Measurements from ENCODE around the gene GRHPR.
"Not testable (repeated sequence)": the region's sequence is repeated elsewhere in the genome, so short reads cannot be mapped to it uniquely, and the experiment has no call there.

GRHPR gene

DNA sequence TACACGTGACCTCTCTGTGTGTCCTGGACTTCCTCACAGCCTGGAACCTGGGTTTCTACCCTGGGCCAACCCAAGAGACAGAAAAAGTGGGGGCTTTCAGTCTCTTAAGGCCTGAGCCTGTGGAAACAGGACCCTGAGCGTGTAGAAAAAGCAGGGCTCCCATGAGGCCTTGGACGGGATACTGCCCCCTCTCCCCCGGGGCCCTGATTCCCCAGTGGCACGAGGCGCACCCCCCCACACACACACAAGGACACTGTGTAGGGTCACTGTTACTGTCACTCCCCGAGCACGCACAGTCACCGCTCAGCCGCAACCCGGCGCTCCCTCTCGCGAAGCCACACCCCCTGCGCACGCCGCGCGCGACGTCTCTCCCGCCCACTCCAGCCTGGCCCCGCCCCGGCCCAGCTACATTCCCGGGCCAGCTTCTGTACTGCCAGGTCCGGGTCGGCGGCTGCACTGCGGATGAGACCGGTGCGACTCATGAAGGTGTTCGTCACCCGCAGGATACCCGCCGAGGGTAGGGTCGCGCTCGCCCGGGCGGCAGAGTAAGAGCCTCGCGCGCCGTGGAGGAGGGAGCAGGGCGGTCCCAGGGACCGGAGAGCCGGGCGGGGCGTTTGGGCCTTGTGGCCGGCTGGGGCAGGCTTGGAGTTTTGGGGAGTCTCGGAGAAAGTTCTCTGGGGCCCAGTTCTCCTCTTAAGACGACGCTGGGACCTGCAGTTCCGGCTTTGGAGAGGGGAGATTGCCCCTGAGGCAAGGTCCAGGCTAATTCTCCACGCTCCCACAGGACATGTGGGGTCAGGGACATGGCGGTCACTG, at the start of gene GRHPR:
GRHPR (plus strand) TSS at position 408 of the 816 bp plus-strand sequence; CDS start at position 463, 55 bp downstream.
- no peak for FAIRE-seq

DNA sequence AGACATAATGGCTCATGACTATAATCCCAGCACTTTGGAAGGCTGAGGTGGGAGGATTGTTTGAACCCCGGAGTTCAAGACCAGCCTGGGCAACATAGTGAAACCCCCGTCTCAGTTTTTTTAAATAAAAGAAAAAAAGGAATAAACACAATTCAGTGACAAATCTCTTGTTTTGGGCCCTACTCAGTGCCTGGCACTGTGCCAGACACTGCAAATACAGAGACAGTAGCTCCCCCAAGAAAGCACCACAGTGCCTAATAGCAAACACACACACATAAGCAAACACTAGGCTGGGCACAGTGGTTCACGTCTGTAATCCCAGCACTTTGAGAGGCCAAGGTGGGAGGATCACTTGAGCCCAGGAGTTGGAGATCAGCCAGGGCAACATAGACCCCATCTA, 49.7 kb upstream of the GRHPR start:
- FAIRE-seq = no peak

DNA sequence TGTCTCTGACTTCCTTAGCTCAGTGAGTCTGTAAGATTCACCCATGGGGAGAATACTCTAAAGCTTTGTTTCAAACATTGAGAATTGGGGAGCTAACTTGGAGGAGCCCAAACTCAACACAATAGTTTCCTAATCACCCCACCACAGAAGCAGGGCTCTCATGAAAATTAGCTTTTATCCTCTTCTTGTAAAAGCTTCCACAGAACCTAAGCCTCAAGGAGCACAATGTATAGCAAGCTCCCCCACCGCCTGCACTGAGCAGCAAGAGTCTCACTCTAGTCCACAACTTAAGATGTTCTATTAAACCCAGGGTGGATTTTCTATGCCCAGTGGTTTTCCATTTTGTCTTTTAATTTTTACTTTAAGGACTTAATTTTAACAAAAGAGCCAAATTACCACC, 48.9 kb upstream of the GRHPR start:
- no peak for FAIRE-seq

DNA sequence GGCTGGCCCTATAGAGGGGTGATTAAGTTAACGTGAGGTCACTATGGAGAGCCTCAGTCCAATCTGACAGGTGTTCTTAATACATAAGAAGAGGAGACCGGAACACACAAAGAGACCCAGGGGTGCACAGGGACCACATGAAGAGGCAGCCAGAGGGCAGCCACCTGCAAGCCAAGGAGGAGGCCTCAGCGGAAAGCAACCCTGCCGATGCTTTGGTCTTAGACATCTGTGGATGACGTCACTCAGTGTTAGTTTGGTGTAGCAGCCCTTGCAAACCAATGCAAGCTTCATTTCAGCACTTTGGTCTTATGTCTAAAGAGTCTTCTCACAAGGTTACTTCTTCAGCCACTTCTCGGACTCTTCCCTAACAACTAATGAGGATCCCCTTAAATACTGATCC, 47.6 kb upstream of the GRHPR start:
- no peak for FAIRE-seq

DNA sequence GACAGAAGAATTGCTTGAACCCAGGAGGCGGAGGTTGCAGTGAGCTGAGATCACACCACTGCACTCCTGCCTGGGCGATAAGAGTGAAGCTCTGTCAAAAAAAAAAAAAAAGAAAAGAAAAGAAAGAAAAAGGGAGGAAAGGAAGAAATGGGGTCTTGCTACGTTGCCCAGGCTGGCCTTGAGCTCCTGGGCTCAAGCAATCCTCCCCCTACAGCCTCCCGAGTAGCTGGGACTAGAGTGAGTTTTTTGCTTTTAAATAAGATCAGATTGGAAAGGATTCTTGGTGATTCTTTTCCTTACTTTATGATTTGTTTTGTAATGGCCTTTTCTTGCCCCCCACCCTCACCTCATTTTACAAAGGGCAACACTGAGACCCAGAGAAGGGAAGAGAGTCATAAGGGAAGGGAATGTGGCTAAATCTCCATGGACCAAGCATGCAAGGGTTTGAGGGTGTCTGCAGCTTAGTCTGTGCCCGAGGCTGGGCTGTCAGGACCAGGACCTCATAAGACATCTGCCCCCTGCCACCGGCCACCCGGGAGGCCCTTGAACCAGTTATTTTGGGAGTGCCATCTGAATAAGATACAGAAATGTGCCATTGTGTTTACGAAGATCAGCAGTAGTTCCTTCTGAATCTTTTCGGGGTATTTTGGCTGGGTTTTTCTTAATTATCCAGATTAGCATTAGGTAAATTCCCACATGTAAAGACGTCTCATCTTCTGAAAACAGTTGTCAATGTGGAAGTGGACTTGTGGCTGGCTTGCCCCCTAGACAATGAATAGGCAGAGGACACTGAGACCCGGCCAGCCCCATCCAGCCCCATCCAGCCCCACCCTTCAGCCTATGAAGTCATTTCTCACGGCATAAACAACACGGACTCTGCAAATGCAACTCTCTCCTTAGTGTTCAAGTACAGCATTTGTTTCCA, 44.5 kb upstream of the GRHPR start:
- FAIRE-seq = no peak

DNA sequence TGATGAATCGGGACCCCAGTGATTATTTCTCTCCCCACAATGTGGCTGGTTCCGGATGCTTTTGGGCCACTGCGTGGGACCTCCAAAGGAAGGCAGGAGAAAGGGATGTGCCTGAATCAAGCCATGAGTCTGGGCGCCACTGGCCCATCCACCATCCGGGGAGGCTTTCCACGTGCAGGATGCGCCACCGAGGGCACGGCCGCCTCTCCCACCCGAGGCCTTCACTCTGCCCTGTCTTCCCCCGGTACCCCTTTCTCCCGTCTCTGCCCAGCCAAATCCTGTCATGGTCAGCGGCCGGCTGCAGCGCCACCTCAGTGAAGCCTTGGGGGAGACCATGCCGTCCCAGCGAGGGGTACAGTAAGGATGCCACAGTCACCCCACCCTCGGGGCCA, 43.9 kb upstream of the GRHPR start:
- no peak for FAIRE-seq

DNA sequence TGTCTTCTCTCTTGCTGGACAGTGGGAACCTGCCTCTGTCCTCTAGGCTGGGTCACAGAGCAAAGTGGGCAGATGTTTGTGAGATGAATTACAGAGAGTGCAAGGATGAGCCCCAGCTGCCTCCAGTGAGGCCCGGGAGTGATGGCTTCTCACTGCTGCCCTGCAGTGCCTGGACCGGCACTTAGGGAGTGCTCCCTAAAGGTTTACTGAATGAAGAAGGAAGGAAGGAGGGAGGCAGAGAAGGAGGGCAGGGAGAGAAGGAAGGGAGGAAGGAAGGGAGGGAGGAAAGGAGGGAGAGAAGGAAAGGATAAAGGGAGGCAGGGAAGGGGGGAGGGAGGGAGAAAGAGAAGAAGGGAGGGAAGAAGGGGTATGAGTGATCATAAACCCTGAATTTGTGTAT, 42.7 kb upstream of the GRHPR start:
- FAIRE-seq = no peak

DNA sequence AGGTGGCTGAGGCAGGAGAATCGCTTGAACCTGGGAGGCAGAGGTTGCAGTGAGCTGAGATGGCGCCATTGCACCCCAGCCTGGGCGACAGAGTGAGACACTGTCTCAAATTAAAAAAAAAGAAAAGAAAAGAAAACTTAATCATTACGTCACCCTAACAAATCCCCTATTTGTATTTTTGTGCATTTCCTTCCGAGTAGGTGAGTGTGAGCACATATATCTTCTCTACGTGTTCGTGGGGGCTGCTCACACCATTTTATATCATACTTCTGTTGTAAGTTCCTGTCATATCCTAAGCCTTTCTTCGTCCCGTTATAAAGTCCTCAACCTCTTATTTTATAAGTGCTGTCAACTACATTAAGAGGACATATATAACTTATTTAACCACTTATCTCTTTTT, 41.9 kb upstream of the GRHPR start:
- FAIRE-seq = no peak

DNA sequence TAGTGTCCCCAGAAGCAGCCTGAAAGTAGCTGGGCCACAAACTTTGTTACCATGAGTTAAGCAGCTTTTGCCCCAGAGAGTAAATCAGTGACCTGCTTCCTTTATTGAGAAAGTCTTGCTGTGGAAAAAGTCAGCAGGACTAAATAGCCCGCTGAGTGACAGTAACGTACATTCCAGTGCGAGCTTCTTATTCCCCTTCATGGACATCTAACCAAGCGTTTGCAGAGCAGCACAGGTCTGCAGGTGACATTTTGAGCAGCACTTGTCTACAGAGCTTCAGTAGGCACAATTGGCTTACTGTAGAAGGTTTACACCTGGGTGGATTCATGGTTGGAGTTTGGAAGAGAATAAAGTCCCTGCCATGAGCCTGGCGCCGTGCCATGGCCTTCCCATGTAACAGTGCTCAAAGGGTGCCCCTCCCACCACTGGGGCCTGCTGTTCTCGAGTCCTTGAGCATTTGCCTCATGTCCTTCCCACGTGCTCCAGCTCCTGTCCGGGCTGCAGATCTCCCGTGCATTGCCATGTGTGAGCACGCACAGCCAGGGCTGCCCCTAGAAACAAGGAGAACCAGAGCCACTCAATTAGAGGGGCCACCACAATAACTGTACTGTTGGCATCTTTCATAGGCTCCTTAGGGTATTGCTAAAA, 41.3 kb upstream of the GRHPR start:
- no peak for FAIRE-seq

DNA sequence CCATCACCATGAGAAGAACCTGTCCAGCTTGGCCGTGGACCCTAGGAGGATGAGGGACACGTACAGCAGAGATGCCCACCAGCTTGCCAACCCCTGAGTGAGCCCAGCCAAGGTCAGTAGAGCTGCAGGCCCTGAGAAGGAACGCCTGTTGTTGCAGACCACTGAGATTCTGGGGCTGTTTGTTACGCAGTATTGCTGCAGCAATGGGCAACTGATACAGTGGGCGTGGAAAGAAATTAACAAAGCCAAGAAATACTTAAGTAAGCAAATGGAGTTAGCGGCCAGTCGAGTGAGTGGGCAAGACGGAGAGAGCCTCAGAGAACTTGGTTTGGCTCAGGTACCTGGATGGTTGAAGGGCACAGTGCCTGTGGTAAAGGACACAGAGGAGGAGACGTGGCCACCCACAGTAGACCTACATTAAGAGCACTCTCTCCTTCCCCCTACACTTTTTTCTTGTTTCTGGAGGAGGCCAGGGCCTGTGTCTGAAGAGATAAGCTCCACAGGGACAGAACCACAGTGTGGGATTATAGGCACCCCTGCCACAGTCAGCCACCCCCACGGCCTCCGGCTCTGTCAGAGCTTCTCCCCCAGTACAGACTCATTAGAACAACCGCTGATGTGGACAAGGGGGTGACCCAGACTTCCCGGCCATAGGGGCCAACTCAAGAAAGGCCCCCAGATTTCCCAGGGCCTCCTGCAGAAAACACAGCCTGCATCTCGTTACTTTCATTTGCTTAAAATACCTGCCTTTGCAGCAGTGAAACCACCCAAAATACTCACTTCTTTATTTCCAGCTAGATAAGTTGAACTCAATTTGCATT, 40.1 kb upstream of the GRHPR start:
- FAIRE-seq = no peak

DNA sequence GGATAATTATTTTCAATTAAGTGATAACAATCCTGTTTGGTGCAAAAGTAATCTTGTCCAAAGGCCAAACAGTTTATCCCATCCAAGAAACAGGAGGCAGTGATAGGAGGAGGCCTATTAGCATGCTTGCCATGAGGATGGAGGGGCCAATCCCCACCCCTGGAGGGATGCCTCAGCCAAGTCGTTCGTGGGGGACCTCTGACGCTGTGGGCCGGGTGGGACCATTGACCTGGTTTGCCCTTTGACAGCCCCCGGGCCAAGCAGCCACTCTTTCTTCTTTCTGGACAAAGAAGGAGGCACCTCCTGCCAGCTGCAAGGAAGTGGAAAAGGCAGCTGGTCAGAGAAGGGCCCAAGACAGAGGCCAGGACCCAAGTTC, 39.5 kb upstream of the GRHPR start:
- no peak for FAIRE-seq

DNA sequence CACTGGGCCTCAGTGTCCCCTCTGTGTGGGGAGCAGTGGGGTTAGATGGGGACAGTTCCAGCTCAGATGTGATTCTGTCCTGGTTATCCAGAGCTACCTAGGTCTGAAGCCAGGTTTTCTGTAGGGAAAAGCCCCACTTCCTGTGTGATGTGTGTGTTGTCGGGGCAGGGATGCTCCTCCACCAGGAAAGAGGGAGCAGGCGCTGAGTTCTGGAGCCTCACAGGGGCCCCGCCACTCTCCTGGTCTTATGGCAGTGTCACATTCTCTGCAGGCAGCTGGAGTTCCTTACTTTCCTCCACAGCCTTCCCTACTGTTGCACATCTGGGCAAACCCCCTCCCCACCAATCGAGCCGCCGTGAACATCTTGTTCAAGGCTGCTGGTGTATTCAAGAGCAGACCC, 39.1 kb upstream of the GRHPR start:
- no peak for FAIRE-seq

DNA sequence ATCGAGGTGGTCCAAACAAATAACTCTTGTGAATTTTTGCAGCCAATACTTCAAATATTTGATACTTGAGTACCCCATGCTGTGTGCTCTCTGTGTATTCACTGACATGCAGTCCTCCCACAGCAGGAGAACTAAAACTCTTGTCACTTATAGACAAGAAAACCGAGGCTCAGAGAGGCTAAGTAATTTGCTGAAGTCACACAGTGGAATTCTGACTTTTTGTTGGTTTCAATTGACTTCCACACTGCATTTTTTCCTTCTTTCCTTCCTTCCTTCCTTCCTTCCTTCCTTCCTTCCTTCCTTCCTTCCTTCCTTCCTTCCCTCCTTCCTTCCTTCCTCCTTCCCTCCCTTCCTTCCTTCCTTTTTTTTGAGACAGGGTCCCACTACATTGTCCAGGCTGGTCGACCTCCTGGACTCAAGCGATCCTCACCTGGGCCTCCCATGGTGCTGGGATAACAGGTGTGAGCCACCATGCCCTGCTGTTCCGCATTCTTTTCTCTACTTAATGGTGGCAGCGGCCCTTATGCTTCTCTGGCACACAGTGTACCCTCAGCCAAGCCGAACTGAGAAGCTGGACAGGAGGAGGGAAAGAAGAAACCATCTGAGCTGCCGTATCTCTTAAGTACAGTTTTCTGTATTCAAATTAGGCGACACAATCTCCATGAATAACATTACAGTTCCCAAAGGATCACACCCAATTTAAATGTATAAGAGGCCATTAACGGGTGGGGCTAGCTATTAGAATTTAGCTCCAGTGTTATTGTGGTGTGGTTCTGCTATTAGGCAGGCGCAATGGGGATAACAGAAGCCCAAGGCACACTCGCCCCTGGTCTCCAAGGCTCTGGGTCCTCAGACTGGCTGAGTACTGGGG, 38.4 kb upstream of the GRHPR start:
- FAIRE-seq = no peak

DNA sequence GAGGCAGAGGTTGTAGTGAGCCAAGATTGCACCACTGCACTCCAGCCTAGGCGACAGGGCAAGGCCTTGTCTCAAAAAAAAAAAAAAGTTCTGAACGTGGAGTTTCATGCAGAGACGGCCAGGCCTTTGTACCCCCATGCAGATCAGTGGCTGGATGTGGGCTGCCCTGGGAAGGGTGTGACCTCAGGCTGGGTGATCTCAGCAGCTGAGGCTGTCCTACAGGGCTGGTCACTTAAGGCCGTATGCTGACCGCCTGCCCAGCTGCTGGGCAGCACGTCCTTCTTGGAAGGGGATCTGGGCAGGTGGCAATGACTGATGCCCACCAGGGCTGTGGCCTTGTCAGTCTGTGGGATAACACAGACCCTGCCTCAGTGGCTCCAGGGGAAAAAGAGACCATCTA, 37.2 kb upstream of the GRHPR start:
- no peak for FAIRE-seq

DNA sequence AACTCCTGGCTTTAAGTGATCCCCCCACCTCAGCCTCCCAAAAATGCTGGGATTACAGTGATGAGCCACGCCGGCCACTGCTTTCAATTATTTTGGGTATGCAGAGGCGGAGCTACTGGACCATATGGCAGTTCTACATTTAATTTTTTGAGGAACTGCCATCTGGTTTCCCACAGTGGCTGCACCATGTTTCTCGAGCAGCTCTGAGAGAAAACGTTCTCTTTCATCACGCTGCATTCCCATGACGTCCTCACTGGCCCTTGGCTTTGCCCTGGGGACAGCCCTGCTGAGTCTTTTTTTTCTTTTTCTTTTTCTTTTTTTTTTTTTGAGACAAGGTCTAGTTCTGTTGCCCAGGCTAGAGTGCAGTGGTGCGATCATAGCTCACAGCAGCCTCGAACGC, 35.5 kb upstream of the GRHPR start:
- no peak for FAIRE-seq

DNA sequence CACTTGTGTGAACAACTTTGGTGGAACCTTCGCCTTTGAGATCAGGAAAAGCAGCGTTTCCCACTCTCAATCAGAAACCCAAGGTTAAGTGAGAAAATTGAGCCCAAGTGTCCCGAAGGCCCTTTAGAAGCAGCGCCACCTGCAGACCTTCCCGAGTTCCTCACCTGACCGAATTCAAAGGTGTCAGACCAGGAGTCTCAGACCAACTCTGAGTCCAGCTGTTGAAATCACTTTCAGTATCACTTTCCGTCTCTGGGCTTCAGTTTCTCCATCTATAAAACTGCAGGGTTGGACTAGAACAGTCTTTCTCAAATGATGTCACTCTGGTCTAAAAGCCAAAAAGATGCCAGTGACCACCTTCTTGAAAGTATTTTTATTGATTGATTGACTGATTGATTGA, 31.7 kb upstream of the GRHPR start:
- FAIRE-seq = no peak

DNA sequence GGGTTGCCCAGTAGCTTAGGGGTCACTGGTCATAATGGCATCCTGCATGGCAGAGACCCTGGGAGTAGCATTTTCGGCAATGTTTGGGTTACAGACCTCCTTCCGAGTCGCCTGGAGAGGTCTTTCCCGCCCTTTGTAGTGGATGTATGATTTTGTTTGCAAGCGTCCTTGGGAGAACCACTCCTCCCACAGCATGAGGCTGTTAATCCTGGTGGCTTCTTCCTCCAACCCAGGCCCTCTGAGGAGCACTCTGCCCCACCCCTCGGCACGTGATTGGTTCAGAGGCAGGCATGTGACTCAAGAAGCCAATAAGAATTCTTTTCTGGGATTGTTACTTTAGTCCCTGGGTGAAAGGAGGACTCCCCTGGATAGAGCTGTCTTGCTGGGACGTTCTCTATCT, 30.2 kb upstream of the GRHPR start:
- no peak for FAIRE-seq

DNA sequence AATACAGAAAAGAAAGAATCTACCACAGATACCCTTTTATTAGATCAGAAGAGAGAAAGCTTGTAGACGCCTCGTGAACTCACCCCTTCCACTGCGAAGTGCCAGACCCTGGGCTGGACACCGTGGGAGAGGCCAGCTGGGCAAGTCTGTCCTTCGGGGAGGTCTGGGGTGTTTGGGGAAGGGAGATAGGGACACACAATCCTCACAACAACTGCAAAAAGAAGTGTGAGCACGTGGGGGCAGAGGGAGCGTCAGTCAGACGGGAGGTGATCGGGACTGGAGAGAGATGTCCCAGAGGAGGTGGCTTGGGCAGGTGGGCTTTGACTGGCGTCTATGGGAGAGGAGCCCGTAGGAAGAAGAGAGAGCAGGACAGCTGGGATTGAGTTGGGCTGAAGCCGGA, 27.3 kb upstream of the GRHPR start:
- FAIRE-seq = no peak

DNA sequence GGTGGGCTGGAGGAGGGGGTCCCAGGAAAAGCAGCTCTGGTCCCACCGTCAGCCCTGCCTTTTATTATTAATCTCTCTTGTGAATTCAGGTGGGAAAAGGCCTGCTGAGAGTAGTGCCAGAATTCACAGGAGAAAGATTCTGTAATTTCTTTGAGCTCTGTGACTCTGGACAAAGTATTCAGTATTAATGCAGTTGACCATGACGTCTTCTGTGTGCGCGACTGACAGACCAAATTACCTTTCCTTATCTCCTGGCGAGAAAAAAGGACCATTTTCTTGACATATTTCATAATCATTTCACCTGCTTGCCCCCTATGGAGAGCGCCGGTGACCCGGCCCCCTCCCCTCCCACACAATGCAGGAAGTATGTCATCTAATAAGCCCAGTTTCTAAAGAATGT, 26.8 kb upstream of the GRHPR start:
- FAIRE-seq = no peak

DNA sequence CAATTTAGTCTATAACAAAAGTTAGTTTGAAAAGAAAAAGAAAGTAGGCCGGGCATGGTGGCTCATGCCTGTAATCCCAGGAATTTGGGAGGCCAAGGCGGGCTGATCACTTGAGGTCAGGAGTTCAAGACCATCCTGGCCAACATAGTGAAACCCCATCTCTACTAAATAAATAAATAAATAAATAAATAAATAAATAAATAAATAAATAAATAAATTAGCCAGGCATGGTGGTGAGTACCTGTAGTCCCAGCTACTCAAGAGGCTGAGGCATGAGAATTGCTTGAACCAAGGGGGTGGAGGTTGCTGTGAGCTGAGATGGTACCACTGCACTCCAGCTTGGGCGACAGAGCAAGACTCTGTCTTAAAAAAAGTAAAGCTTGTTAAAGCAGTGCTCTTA, 24.5 kb upstream of the GRHPR start:
- FAIRE-seq = not testable (repeated sequence)

DNA sequence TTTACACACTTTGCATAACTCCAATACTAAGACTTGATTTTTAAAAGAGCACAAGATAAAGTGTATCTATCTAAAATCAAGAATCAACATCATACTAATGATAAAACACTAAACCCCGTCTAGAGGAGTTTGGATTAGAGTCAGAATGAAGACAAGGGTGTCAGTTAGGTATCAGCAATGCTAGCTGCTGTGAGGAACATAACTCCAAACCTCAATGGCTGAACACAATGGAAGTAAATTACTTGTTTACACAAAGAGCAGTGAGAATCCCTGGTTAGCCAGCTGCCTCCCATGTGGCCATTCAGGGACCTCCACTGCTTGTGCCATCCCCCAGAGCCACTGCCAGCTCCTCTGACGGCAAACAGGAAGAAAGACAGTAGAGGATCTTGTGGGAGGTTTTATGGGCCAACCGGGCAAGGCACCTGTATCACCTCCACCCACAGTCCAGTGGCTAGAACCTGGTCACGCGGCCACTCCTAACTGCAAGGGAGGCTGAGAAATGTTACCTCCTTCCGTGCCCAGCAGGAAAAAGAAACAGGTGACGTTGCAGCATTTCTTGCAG, 24.0 kb upstream of the GRHPR start:
- FAIRE-seq = no peak
